Measurements from ENCODE around the gene C1orf116. TPM values are rescaled to one million over a fixed set of nuclear protein-coding genes. Genes with fewer than 3 reads are reported as not detected.

The C1orf116 gene
- total RNA-seq, 4 donors from 2014 or later = 0.62 TPM; not detected in 3

DNA sequence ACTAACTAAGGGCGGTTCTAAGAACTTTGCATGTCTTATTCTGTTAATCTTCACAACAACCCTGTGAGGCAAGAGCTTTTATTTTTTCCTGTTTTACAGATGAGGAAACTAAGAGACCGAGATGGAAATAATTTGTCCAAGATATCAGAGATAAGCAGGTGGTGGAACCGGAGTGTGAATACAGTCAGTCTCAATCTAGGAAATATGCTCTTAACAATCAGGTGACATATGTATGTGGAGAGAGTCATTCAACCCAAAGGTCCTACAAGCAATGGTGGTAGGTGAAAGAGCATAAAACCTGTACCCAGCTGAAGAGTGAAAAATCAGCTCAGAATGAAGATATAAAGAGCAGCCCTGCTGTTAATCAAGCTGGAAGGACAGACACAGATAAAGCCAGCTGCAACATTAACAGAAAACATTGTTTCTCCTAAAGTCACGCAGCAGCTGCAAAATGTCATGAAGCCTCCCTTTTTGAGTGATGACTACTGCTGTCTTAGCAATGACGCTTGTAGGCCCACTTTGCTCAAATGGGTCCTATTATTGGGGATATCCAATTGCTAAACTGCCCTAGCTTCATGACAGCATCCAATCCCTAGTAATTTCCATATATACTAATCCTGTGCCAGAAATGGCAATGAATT lies 31.8 kb downstream of the C1orf116 start:
- intact Hi-C loops (cut with DNase I; ENCODE audit: low total_unique reads) = no loop called here
- H3K4me3 ChIP-seq = no peak overlapping the region
- TF ChIP-seq POLR2A (IDR thresholded peaks at IDR 0.05) (no peak), CTCF (IDR thresholded peaks at IDR 0.05) (no peak)
- no peaks in the 10 kb centered on the region for H3K27me3 ChIP-seq
- no peaks in the 10 kb centered on the region for H3K9me3 ChIP-seq
- DNase-seq = no peak
- H3K27ac ChIP-seq = no peak overlapping the region
- no peaks in the 10 kb centered on the region for H3K4me1 ChIP-seq
- H3K36me3 ChIP-seq = no peaks in the 10 kb centered on the region

GRCh38 chr1:206998816-206999215 lies 33.7 kb downstream of the C1orf116 start:
- H3K27ac ChIP-seq = no peak overlapping the region
- no peaks in the 10 kb centered on the region for H3K4me1 ChIP-seq
- H3K4me3 ChIP-seq = no peak overlapping the region
- H3K27me3 ChIP-seq = no peaks in the 10 kb centered on the region
- H3K9me3 ChIP-seq = no peaks in the 10 kb centered on the region
- H3K36me3 ChIP-seq = no peaks in the 10 kb centered on the region
- TF ChIP-seq CTCF (IDR thresholded peaks at IDR 0.05) (no peak), POLR2A (IDR thresholded peaks at IDR 0.05) (no peak)
- intact Hi-C loops (cut with DNase I; ENCODE audit: low total_unique reads) = no loop called here
- no peak for DNase-seq

- DNase-seq = no peak
Observed at GRCh38 chr1:206992790-206993189, 39.8 kb downstream of the C1orf116 start.

DNA sequence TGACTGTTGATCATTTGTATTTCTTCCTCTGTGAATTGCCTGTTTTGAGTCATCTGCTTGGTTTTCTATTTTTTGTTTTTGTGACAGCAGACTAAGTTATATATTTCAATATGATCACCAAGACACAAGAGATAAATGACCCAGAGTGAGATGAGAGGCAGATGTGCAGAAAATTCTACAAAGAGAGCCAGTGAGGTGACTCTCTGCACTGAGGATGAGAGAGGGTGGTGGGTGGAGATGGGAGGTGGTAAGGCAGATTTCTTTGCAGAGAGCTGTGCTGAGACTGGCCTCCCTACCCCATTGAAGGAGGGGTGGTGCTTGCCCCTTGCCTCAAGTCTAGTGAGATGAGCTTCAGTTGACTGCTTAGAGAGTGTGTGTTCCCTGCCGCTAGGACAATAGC lies 44.7 kb downstream of the C1orf116 start:
- H3K4me1 ChIP-seq = no peaks in the 10 kb centered on the region
- H3K27ac ChIP-seq = no peak overlapping the region
- intact Hi-C loops (cut with DNase I; ENCODE audit: low total_unique reads) = no loop called here
- no peak for DNase-seq
- H3K4me3 ChIP-seq = no peak overlapping the region
- TF ChIP-seq CTCF (IDR thresholded peaks at IDR 0.05) (no peak), POLR2A (IDR thresholded peaks at IDR 0.05) (no peak)
- H3K36me3 ChIP-seq = no peaks in the 10 kb centered on the region
- H3K27me3 ChIP-seq = peaks cover 0 to 3% of the 10 kb centered on the region in 2 donors
- no peaks in the 10 kb centered on the region for H3K9me3 ChIP-seq

More at GRCh38 chr1:206992790-206993189, 39.8 kb downstream of the C1orf116 start:
- no peaks in the 10 kb centered on the region for H3K9me3 ChIP-seq
- no peaks in the 10 kb centered on the region for H3K36me3 ChIP-seq
- peaks cover 0 to 5% of the 10 kb centered on the region in 2 donors for H3K27me3 ChIP-seq
- intact Hi-C loops (cut with DNase I; ENCODE audit: low total_unique reads) = no loop called here
- TF ChIP-seq CTCF (IDR thresholded peaks at IDR 0.05) (no peak), POLR2A (IDR thresholded peaks at IDR 0.05) (no peak)
- H3K4me3 ChIP-seq = no peak overlapping the region
- no peak overlapping the region for H3K27ac ChIP-seq
- no peaks in the 10 kb centered on the region for H3K4me1 ChIP-seq

DNA sequence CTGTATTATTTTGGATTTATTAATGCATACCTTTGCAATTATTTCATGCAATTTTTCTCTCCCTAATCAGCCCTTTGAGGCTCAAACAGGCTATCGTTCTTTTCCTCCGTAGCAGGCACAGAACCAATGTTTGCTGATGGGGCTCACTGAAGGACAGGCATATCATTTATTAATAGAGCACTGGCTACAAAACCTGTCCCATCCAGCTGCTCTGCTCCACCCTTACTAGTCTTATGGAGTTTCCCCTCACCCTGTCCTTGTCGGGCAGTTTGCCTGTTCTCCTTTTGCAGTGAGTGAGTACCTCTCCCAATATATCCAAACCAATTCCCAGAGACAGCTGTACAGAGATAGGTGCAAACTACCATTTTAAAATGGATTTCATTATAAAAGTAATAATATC lies 45.7 kb downstream of the C1orf116 start:
- no peaks in the 10 kb centered on the region for H3K9me3 ChIP-seq
- intact Hi-C loops (cut with DNase I; ENCODE audit: low total_unique reads) = no loop called here

More for the DNA sequence above, 45.7 kb downstream of the C1orf116 start:
- Histone ChIP-seq H3K27me3 (no peaks in the 10 kb centered on the region), H3K4me3 (no peak overlapping the region), H3K36me3 (no peaks in the 10 kb centered on the region), H3K27ac (no peak overlapping the region), H3K4me1 (no peaks in the 10 kb centered on the region)
- TF ChIP-seq POLR2A (IDR thresholded peaks at IDR 0.05) = no peak
- no peak for TF ChIP-seq CTCF (IDR thresholded peaks at IDR 0.05)
- DNase-seq = no peak
